Ramos (cell line): Measurements from ENCODE around the gene FNDC3A.
"Not testable (repeated sequence)": the region's sequence is repeated elsewhere in the genome, so short reads cannot be mapped to it uniquely, and the experiment has no call there.

ENCODE experiments used
- in situ Hi-C: fragments of 300-500 bp; cut with MboI; formaldehyde crosslinking; loops from one replicate; pipeline ENCODE4 v1.14.3; 2022; ENCODE audit warnings: low sequenced_read_pairs; ENCODE audit not compliant: unreplicated experiment

The FNDC3A gene

GRCh38 chr13:49029570-49029969, 53.9 kb downstream of the FNDC3A start:
- in situ Hi-C loops: no loop called here

GRCh38 chr13:49030213-49030612, 54.5 kb downstream of the FNDC3A start:
- in situ Hi-C loops: no loop called here

- in situ Hi-C loops: no loop called here
Observed at GRCh38 chr13:49040872-49041271, 65.2 kb downstream of the FNDC3A start.

- in situ Hi-C loops: no loop called here
Observed at GRCh38 chr13:49042476-49042875, 66.8 kb downstream of the FNDC3A start.

GRCh38 chr13:49044008-49044407, 68.3 kb downstream of the FNDC3A start:
- in situ Hi-C loops: no loop called here

GRCh38 chr13:49044836-49045235, 69.1 kb downstream of the FNDC3A start:
- in situ Hi-C loops: no loop called here

- in situ Hi-C loops: no loop called here
Observed at GRCh38 chr13:49046002-49046401, 70.3 kb downstream of the FNDC3A start.

- in situ Hi-C loops: no loop called here
Observed at GRCh38 chr13:49046519-49046918, 70.8 kb downstream of the FNDC3A start.

- in situ Hi-C loops: no loop called here
Observed at GRCh38 chr13:49052813-49053212, 77.1 kb downstream of the FNDC3A start.

GRCh38 chr13:49053215-49053614, 77.5 kb downstream of the FNDC3A start:
- in situ Hi-C loops: no loop called here

- in situ Hi-C loops: no loop called here
Observed at GRCh38 chr13:49053906-49054305, 78.2 kb downstream of the FNDC3A start.

- in situ Hi-C loops: no loop called here
Observed at GRCh38 chr13:49055021-49055420, 79.3 kb downstream of the FNDC3A start.

- in situ Hi-C loops: no loop called here
Observed at GRCh38 chr13:49057176-49057575, 81.5 kb downstream of the FNDC3A start.

GRCh38 chr13:49058761-49059160, 83.0 kb downstream of the FNDC3A start:
- in situ Hi-C loops: no loop called here

- in situ Hi-C loops: no loop called here
Observed at GRCh38 chr13:49060678-49061387, 85.1 kb downstream of the FNDC3A start.

GRCh38 chr13:49061388-49061752, 85.7 kb downstream of the FNDC3A start:
- in situ Hi-C loops: not testable (repeated sequence)

GRCh38 chr13:49062297-49062896, 86.7 kb downstream of the FNDC3A start:
- in situ Hi-C loops: no loop called here

- in situ Hi-C loops: no loop called here
Observed at GRCh38 chr13:49063011-49063410, 87.3 kb downstream of the FNDC3A start.

- in situ Hi-C loops: no loop called here
Observed at GRCh38 chr13:49063497-49063896, 87.8 kb downstream of the FNDC3A start.

GRCh38 chr13:49064476-49064875, 88.8 kb downstream of the FNDC3A start:
- in situ Hi-C loops: no loop called here

- in situ Hi-C loops: no loop called here
Observed at GRCh38 chr13:49066856-49067255, 91.1 kb downstream of the FNDC3A start.

GRCh38 chr13:49068498-49068897, 92.8 kb downstream of the FNDC3A start:
- in situ Hi-C loops: not testable (repeated sequence)
